ENCODE measurements around the gene ASAP3. TPM values are rescaled to one million over a fixed set of nuclear protein-coding genes. Genes with fewer than 3 reads are reported as not detected.
A peak's percentile ranks its signal among the peaks of the same experiment; 100 is the strongest.
"Not testable (repeated sequence)": the region's sequence is repeated elsewhere in the genome, so short reads cannot be mapped to it uniquely, and the experiment has no call there.

ASAP3 gene
- polyA plus RNA-seq, 2 of the 4 experiments (the other 2 are of a cell fraction): 4.0 to 5.2 TPM

- 95% methylated on average over 3 of the region's 3 CpGs for WGBS (ENCODE audit: missing lambda C conversion rate)
- ATAC-seq (no peak), FAIRE-seq (no peak), DNase-seq (ENCODE audit: low read depth in 1 of 2, low spot score in 1 of 2) (no peak)
- Histone ChIP-seq H3K4me1 (no peaks in the 10 kb centered on the region), H3K27ac (no peak overlapping the region), H3K4me2 (no peak overlapping the region), H3K4me3 (no peak overlapping the region), H3K9me3 (no peaks in the 10 kb centered on the region)
- ChIA-PET POLR2A (no interaction called here), CTCF (interaction anchor here (0.6 to 1.9 kb wide), 5 partner anchors 11 to 110 kb away, joined by 3 to 8 read pairs (median 6); no protein-coding TSS in a partner anchor)
- peak; percentile 60 for TF ChIP-seq ZFP36 (IDR thresholded peaks at IDR 0.05; ENCODE audit: borderline replicate concordance, partially characterized antibody)
- no peak for TF ChIP-seq MYC (IDR thresholded peaks at IDR 0.05; ENCODE audit: borderline replicate concordance, low read length)
- no peak for TF ChIP-seq BHLHE40 (IDR thresholded peaks at IDR 0.05; ENCODE audit: low read depth, low read length)
- no peak for TF ChIP-seq TP53 (CRISPR knock-in tag; IDR thresholded peaks at IDR 0.05)
These were observed 30.2 kb upstream of the ASAP3 start for GRCh38 chr1:23514111-23514679.

DNA sequence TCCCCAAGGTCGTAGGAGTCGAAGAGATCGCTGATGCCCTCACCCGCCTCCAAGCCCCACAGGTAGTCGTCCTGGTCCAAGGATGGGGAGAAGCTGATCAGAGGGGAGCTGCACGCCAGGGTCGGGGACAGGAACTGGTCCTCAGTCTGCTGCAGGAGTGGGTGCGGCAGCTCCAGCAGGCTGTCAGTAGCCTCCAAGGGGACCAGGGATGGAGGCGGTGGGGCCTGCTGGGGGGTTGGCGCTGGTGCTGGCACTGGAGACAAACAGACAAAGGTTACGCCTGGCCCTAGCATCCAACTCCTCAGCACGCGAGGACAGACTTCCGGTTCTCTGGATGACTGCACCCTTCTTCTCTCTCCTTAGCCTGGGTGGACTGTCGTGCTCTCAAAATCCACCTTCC is 25.9 kb upstream of the ASAP3 start:
- ChIA-PET POLR2A (no interaction called here), CTCF (interaction anchor here (5.9 kb wide), 1 partner anchor 12 kb away, joined by 55 read pairs; no protein-coding TSS in a partner anchor)
- Histone ChIP-seq H3K4me3 (no peak overlapping the region), H3K27ac (no peak overlapping the region), H3K9me3 (no peaks in the 10 kb centered on the region), H3K4me2 (no peak overlapping the region), H3K4me1 (no peaks in the 10 kb centered on the region)
- FAIRE-seq (no peak), DNase-seq (ENCODE audit: low read depth in 1 of 2, low spot score in 1 of 2) (no peak), ATAC-seq (no peak)
- 88% methylated on average over 7 of the region's 15 CpGs for WGBS (ENCODE audit: missing lambda C conversion rate)
- TF ChIP-seq, protein P1, sequence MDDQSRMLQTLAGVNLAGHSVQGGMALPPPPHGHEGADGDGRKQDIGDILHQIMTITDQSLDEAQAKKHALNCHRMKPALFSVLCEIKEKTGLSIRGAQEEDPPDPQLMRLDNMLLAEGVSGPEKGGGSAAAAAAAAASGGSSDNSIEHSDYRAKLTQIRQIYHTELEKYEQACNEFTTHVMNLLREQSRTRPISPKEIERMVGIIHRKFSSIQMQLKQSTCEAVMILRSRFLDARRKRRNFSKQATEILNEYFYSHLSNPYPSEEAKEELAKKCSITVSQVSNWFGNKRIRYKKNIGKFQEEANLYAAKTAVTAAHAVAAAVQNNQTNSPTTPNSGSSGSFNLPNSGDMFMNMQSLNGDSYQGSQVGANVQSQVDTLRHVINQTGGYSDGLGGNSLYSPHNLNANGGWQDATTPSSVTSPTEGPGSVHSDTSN (IDR thresholded peaks at IDR 0.05): no peak
- TF ChIP-seq PHF8 (IDR thresholded peaks at IDR 0.05; ENCODE audit: borderline replicate concordance, low read depth): no peak
- no peak for TF ChIP-seq EP300 (IDR thresholded peaks at IDR 0.05)
- TF ChIP-seq MAFK (IDR thresholded peaks at IDR 0.05; ENCODE audit: partially characterized antibody): no peak

- TF ChIP-seq HES2 (IDR thresholded peaks at IDR 0.05): no peak
- TF ChIP-seq RNF2 (IDR thresholded peaks at IDR 0.05; ENCODE audit: borderline replicate concordance, low read depth): no peak
- TF ChIP-seq ESRRA (IDR thresholded peaks at IDR 0.05; ENCODE audit: borderline replicate concordance, low read length): no peak
- no peak for TF ChIP-seq HOXA7 (CRISPR knock-in tag; IDR thresholded peaks at IDR 0.05)
- no peak for TF ChIP-seq FOSB (CRISPR knock-in tag; IDR thresholded peaks at IDR 0.05)
- TF ChIP-seq, protein P2, sequence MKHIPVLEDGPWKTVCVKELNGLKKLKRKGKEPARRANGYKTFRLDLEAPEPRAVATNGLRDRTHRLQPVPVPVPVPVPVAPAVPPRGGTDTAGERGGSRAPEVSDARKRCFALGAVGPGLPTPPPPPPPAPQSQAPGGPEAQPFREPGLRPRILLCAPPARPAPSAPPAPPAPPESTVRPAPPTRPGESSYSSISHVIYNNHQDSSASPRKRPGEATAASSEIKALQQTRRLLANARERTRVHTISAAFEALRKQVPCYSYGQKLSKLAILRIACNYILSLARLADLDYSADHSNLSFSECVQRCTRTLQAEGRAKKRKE (CRISPR knock-in tag; IDR thresholded peaks at IDR 0.05; ENCODE audit: low read depth): no peak
- no peak for TF ChIP-seq JUNB (IDR thresholded peaks at IDR 0.05)
- no peak for TF ChIP-seq TFCP2L1 (CRISPR knock-in tag; IDR thresholded peaks at IDR 0.05)
- no peak for TF ChIP-seq HOXB13 (CRISPR knock-in tag; IDR thresholded peaks at IDR 0.05; ENCODE audit: low read depth)
- ChIA-PET CTCF (interaction anchor here (0.7 to 5.9 kb wide), 2 partner anchors 9 to 33 kb away, joined by 4 to 55 read pairs; no protein-coding TSS in a partner anchor), POLR2A (no interaction called here)
- no peak for ATAC-seq
- FAIRE-seq: no peak
- H3K4me2 ChIP-seq: no peak overlapping the region
- no peak for DNase-seq (ENCODE audit: low read depth in 1 of 2, low spot score in 1 of 2)
- no peak overlapping the region for H3K27ac ChIP-seq
- 86% methylated on average over 13 of the region's 13 CpGs for WGBS (ENCODE audit: missing lambda C conversion rate)
- no peaks in the 10 kb centered on the region for H3K9me3 ChIP-seq
- no peak overlapping the region for H3K4me3 ChIP-seq
- H3K4me1 ChIP-seq: no peaks in the 10 kb centered on the region
These were observed 22.6 kb upstream of the ASAP3 start for GRCh38 chr1:23506376-23507107.

DNA sequence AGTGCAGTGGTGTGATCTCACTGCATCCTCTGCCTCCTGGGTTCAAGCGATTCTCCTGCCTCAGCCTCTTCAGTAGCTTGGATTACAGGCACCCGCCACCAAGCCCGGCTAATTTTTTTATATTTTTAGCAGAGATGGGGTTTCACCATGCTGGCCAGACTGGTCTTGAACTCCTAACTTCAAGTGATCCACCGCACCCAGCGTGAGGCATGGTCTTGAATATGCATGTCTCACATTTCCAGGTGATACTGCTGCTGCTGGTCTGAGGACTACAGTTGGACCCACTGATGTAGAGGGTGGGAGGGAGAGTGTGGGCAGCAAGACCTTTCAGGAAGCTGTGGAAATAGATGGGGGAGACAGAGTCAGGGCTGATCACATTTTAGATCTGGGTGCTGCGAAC is 21.9 kb upstream of the ASAP3 start:
- POLR2A ChIA-PET: no interaction called here
- no peak for FAIRE-seq

DNA sequence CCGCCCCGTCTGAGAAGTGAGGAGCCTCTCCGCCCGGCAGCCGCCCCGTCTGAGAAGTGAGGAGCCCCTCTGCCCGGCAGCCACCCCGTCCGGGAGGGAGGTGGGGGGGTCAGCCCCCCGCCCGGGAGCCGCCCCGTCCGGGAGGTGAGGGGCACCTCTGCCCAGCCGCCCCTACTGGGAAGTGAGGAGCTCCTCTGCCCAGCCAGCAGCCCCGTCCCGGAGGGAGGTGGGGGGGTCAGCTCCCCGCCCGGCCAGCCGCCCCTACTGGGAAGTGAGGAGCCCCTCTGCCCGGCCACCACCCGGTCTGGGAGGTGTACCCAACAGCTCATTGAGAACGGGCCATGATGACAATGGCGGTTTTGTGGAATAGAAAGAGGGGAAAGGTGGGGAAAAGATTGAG is 20.2 kb upstream of the ASAP3 start:
- H3K27ac ChIP-seq; FAIRE-seq; POLR2A ChIA-PET; H3K9me3 ChIP-seq; DNase-seq (ENCODE audit: low read depth in 1 of 2, low spot score in 1 of 2); H3K4me2 ChIP-seq; CTCF ChIA-PET; ATAC-seq; H3K4me3 ChIP-seq; H3K4me1 ChIP-seq: not testable (repeated sequence)
- WGBS (ENCODE audit: missing lambda C conversion rate): no CpG with 5 or more reads among the region's 24 CpGs

More for the DNA sequence above, 21.9 kb upstream of the ASAP3 start:
- Histone ChIP-seq H3K9me3 (no peaks in the 10 kb centered on the region), H3K27ac (no peak overlapping the region), H3K4me1 (no peaks in the 10 kb centered on the region), H3K4me3 (no peak overlapping the region), H3K4me2 (no peak overlapping the region)
- no peak for ATAC-seq
- no peak for TF ChIP-seq CHD2 (IDR thresholded peaks at IDR 0.05; ENCODE audit: low read length, partially characterized antibody)
- TF ChIP-seq FOXS1 (CRISPR knock-in tag; IDR thresholded peaks at IDR 0.05): no peak
- no peak for TF ChIP-seq TP53 (CRISPR knock-in tag; IDR thresholded peaks at IDR 0.05)
- no peak for TF ChIP-seq KDM1A (IDR thresholded peaks at IDR 0.05; ENCODE audit: low read depth)
- no peak for TF ChIP-seq NPAS2 (CRISPR knock-in tag; IDR thresholded peaks at IDR 0.05; ENCODE audit: borderline replicate concordance)
- no peak for TF ChIP-seq BHLHE40 (IDR thresholded peaks at IDR 0.05; ENCODE audit: low read depth, low read length)
- no peak for TF ChIP-seq ESRRA (IDR thresholded peaks at IDR 0.05; ENCODE audit: borderline replicate concordance, low read length)
- TF ChIP-seq HDAC2 (IDR thresholded peaks at IDR 0.05): no peak
- TF ChIP-seq ZFP36 (IDR thresholded peaks at IDR 0.05; ENCODE audit: borderline replicate concordance, partially characterized antibody): no peak
- no peak for TF ChIP-seq NFE2L2 (conservative IDR thresholded peaks at IDR 0.05; ENCODE audit: low read length)
- TF ChIP-seq ZNF302 (CRISPR knock-in tag; IDR thresholded peaks at IDR 0.05): no peak
- TF ChIP-seq, protein P3, sequence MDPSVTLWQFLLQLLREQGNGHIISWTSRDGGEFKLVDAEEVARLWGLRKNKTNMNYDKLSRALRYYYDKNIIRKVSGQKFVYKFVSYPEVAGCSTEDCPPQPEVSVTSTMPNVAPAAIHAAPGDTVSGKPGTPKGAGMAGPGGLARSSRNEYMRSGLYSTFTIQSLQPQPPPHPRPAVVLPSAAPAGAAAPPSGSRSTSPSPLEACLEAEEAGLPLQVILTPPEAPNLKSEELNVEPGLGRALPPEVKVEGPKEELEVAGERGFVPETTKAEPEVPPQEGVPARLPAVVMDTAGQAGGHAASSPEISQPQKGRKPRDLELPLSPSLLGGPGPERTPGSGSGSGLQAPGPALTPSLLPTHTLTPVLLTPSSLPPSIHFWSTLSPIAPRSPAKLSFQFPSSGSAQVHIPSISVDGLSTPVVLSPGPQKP (IDR thresholded peaks at IDR 0.05; ENCODE audit: low read depth, low read length): no peak
- TF ChIP-seq RARB (CRISPR knock-in tag; IDR thresholded peaks at IDR 0.05): no peak
- TF ChIP-seq MAFK (IDR thresholded peaks at IDR 0.05; ENCODE audit: partially characterized antibody): no peak
- no peak for TF ChIP-seq EP300 (IDR thresholded peaks at IDR 0.05)
- TF ChIP-seq RNF2 (IDR thresholded peaks at IDR 0.05; ENCODE audit: borderline replicate concordance, low read depth): no peak
- 98% methylated on average over 6 of the region's 6 CpGs for WGBS (ENCODE audit: missing lambda C conversion rate)
- no peak for DNase-seq (ENCODE audit: low read depth in 1 of 2, low spot score in 1 of 2)
- CTCF ChIA-PET: interaction anchor here (1.0 to 5.9 kb wide), 3 partner anchors 8 to 34 kb away, joined by 3 to 55 read pairs (median 6); no protein-coding TSS in a partner anchor

All from A549 (cell line).